Epithelial cell of esophagus (primary cell): Measurements from ENCODE around the gene ATAD3A.
"Not testable (repeated sequence)": the region's sequence is repeated elsewhere in the genome, so short reads cannot be mapped to it uniquely, and the experiment has no call there.

Experiments used
- DNase-seq: peaks from one replicate; pipeline ENCODE4 v3.0.0; 2010; ENCODE audit warnings: low read depth
- H3K4me3 ChIP-seq: 2 replicates; pipeline ENCODE4 v1.5.1; 2011; ENCODE audit warnings: mild to moderate bottlenecking, low read length, control low read depth
- CTCF ChIP-seq: IDR thresholded peaks from 2 replicates; pipeline ENCODE4 v1.5.1; 2011; ENCODE audit warnings: low read depth, mild to moderate bottlenecking, low read length, control low read depth, inconsistent platforms; ENCODE audit not compliant: insufficient read depth; ENCODE audit errors: missing control alignments

The ATAD3A gene

GRCh38 chr1:1529936-1530335, 18.0 kb downstream of the ATAD3A start:
- TF ChIP-seq CTCF, result no peak
- DNase-seq, result no peak
- no peak overlapping the region for H3K4me3 ChIP-seq

DNA sequence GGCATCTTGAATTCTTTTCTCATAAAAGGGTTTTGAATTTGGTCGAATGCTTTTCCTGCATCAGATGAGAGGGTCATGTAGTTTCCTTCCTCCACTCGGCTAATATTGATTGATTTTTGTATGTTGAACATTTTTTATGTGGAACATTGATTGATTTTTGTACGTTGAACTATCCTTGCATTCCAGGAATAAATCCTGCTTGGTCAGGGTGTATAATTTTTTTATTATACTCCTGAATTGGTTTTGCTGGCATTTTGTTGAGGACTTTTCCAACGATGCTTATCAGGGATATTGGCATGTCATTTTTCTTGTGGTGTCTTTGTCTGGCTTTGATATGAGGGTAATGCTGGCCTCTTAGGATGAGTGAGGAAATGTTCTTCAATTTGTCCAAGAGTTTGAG, 20.0 kb downstream of the ATAD3A start:
- no peak for DNase-seq
- no peak for TF ChIP-seq CTCF
- H3K4me3 ChIP-seq, result no peak overlapping the region

DNA sequence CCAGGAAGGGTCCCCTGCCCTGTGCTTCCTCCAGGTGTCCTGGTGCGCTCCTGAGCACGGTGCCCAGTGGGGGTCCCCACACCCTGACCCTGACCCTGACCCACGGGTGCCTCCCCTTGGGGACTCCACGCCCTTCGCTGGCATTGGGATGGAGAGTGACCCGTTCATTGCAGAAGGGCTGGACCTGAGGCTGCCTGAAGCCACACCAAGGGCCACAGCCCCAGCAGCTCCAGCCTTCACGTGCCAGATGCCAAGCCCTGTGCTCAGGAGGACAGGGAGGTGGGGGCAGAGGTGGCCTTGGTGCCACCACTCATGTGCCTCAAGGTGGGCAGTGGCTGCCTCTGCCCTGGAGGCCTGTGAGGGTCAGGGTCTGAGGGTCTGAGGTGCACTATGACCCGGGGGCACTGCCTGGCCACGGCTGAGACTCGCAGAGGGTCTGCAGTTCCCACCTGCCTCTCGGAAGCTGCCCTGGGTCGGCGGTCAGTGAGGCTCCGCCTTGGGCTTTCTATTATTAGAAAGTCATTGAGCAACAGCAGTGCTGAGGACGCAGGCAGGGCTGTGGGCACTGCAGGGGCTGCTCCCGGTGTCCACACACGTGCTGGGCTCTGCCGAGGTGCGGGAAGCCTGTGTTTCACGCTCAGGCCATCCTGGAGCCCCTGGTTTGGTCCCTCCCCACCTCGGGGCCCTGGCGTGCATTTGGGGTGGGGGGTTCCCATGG, 21.4 kb downstream of the ATAD3A start:
- H3K4me3 ChIP-seq, DNase-seq: not testable (repeated sequence)

- not testable (repeated sequence) for H3K4me3 ChIP-seq
These were observed 21.9 kb downstream of the ATAD3A start for GRCh38 chr1:1533894-1534291.

GRCh38 chr1:1534401-1535154, 22.6 kb downstream of the ATAD3A start:
- no peak overlapping the region for H3K4me3 ChIP-seq
- no peak for TF ChIP-seq CTCF
- DNase-seq, result no peak

More at GRCh38 chr1:1533894-1534291, 21.9 kb downstream of the ATAD3A start:
- DNase-seq, result not testable (repeated sequence)

DNA sequence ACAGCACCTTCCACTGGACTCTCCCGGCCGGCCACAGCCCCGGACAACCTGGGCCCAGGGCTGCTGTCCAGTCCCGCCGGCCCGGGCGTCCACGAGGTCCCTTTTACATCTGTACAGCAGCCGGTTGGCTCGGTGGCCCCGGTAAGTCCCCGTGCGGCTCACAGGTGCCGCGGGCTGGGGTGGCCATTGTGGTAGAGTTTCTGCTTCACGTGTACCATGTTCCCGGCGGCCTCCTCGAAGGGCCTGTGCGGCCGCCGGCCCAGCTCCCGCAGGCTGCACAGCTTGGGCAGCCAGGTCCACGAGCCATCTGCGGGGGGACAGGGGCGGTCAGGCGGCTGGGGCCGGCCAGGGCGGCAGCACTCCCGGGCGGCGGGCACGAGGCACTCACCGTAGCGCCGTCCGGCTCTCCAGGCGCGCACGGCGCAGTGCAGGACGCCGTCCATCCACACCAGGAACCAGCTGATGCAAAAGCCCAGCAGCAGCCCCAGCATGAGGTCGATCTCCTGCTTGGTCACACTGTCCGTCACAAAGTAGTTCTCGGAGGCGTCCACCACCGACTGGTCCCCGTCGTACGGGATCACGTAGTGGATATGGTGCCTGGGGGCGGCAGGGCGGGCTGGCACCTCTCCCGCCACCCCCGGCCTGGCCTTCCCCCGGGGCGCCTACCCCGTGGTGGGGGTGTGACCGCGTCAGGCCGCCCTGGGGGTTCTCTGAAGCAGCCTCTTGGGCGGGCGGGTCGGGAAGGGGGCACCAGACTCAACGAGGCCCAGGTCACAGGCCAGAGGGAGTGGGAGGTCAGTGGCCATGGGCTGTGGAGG, 23.4 kb downstream of the ATAD3A start:
- H3K4me3 ChIP-seq, result no peak overlapping the region
- no peak for TF ChIP-seq CTCF
- no peak for DNase-seq

DNA sequence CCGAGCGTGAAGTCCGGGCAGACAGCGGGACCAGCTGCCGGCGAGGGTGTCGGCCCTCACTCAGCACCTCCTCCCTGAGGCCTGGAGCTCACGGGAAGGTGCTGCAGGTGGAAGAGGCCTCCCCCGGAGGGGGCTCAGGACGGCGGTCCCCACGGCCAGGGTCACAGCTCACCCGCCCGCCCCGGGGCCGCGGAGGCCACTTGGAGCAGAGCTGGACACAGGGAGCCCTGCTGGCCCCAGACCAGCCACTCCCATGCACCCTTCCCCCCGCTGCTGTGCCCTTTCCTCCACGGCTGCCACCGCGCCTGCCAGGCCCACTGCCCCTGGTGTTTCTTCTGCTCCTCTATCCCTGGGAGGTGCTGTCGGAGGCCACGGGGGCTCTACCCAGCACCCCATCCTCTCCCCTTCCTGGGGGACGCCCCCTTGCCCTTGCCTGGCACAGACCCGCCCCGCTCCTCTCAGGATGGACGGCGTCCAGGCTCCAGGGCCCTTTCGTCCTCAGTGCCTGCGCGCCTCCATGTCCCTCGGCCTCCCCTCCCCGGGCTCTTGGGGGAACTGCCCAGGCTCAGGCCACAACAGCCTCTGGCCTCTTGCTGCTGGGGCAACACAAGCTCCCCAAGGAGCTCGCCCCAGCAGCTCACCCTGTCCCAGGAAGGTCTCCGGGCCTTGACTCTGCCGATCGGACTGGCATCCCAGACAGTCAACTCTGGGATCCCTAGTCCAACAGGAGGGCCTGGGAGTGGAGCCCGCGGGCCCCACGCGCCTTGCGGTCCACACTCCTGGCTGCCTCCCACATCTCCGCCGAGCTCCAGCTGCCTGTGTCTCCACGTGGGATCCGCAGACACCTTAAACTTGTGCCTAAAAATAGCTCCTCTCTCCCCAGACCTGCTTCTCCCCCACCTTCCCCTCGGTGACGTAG, 24.3 kb downstream of the ATAD3A start:
- H3K4me3 ChIP-seq, result no peak overlapping the region
- no peak for TF ChIP-seq CTCF
- DNase-seq, result no peak
